ENCODE results near the gene PRDM16. TPM values are rescaled to one million over a fixed set of nuclear protein-coding genes. Genes with fewer than 3 reads are reported as not detected.

PRDM16 gene
- polyA plus RNA-seq, 1 donor from 2014 or later: 0.21 TPM

GRCh38 chr1:3352952-3353331 lies 283.9 kb downstream of the PRDM16 start:
- Histone ChIP-seq H3K27me3 (ENCODE audit: insufficient read depth, low read depth, low read length) (no peaks in the 10 kb centered on the region), H3K9ac (ENCODE audit: low read length) (peak overlapping the region; percentile 59), H3F3A (ENCODE audit: insufficient read depth, low read length, poor library complexity, severe bottlenecking) (peaks cover 8% of the 10 kb centered on the region), H3K9me3 (ENCODE audit: low read length) (no peaks in the 10 kb centered on the region), H3K36me3 (ENCODE audit: insufficient read depth, low read length) (no peaks in the 10 kb centered on the region), H2AFZ (ENCODE audit: low read depth, low read length) (peak overlapping the region; percentile 49), H3K9me2 (ENCODE audit: insufficient read depth, low read length) (no peaks in the 10 kb centered on the region), H3K27ac (ENCODE audit: low read length) (peak overlapping the region; percentile 58), H3K79me2 (replicated peaks; ENCODE audit: insufficient read depth, low read length) (peaks cover 3% of the 10 kb centered on the region), H3K4me2 (ENCODE audit: low read length) (no peak overlapping the region), H3K4me3 (ENCODE audit: low read length) (no peak overlapping the region), H4K20me1 (ENCODE audit: insufficient read depth) (no peaks in the 10 kb centered on the region)
- TF ChIP-seq TAF1 (IDR thresholded peaks at IDR 0.05; ENCODE audit: low read depth) (no peak), EZH2 (IDR thresholded peaks at IDR 0.05; ENCODE audit: borderline replicate concordance, insufficient read depth, low read length, poor library complexity, severe bottlenecking) (no peak), RAD21 (conservative IDR thresholded peaks at IDR 0.05) (no peak), EP300 (conservative IDR thresholded peaks at IDR 0.05; ENCODE audit: poor library complexity, severe bottlenecking) (no peak), SMC3 (conservative IDR thresholded peaks at IDR 0.05; ENCODE audit: poor library complexity) (no peak), MXI1 (conservative IDR thresholded peaks at IDR 0.05; ENCODE audit: poor library complexity, severe bottlenecking) (no peak), REST (IDR thresholded peaks at IDR 0.05; ENCODE audit: borderline replicate concordance) (no peak), POLR2AphosphoS5 (IDR thresholded peaks at IDR 0.05) (no peak), CTCF (IDR thresholded peaks at IDR 0.05; ENCODE audit: poor library complexity, severe bottlenecking) (no peak)

GRCh38 chr1:3353876-3354275 lies 284.9 kb downstream of the PRDM16 start:
- no peak for TF ChIP-seq EP300 (conservative IDR thresholded peaks at IDR 0.05; ENCODE audit: poor library complexity, severe bottlenecking)
- no peak for TF ChIP-seq CTCF (IDR thresholded peaks at IDR 0.05; ENCODE audit: poor library complexity, severe bottlenecking)
- TF ChIP-seq RAD21 (conservative IDR thresholded peaks at IDR 0.05): no peak
- no peak for TF ChIP-seq MXI1 (conservative IDR thresholded peaks at IDR 0.05; ENCODE audit: poor library complexity, severe bottlenecking)
- TF ChIP-seq POLR2AphosphoS5 (IDR thresholded peaks at IDR 0.05): no peak
- no peak for TF ChIP-seq REST (IDR thresholded peaks at IDR 0.05; ENCODE audit: borderline replicate concordance)
- no peak for TF ChIP-seq EZH2 (IDR thresholded peaks at IDR 0.05; ENCODE audit: borderline replicate concordance, insufficient read depth, low read length, poor library complexity, severe bottlenecking)
- no peak for TF ChIP-seq TAF1 (IDR thresholded peaks at IDR 0.05; ENCODE audit: low read depth)
- TF ChIP-seq SMC3 (conservative IDR thresholded peaks at IDR 0.05; ENCODE audit: poor library complexity): no peak
- Histone ChIP-seq H3K4me3 (ENCODE audit: low read length) (no peak overlapping the region), H3K27ac (ENCODE audit: low read length) (no peak overlapping the region), H3K9me3 (ENCODE audit: low read length) (no peaks in the 10 kb centered on the region), H3K79me2 (replicated peaks; ENCODE audit: insufficient read depth, low read length) (peaks cover under 1% of the 10 kb centered on the region), H3K4me2 (ENCODE audit: low read length) (no peak overlapping the region), H3K9ac (ENCODE audit: low read length) (no peak overlapping the region), H2AFZ (ENCODE audit: low read depth, low read length) (no peak overlapping the region), H3K36me3 (ENCODE audit: insufficient read depth, low read length) (no peaks in the 10 kb centered on the region), H3K27me3 (ENCODE audit: insufficient read depth, low read depth, low read length) (no peaks in the 10 kb centered on the region), H3K9me2 (ENCODE audit: insufficient read depth, low read length) (no peaks in the 10 kb centered on the region), H3F3A (ENCODE audit: insufficient read depth, low read length, poor library complexity, severe bottlenecking) (peaks cover 8% of the 10 kb centered on the region), H4K20me1 (ENCODE audit: insufficient read depth) (no peaks in the 10 kb centered on the region)

Measured in neural cell (in vitro differentiated cells).